HCEC 1CT (cell line): ENCODE results near the gene NFKBIA.
"Not testable (repeated sequence)": the region's sequence is repeated elsewhere in the genome, so short reads cannot be mapped to it uniquely, and the experiment has no call there.

Experiments
- DNase-seq: peaks from one replicate; pipeline ENCODE4 v3.0.0-alpha.2; 2017

Gene NFKBIA

DNA sequence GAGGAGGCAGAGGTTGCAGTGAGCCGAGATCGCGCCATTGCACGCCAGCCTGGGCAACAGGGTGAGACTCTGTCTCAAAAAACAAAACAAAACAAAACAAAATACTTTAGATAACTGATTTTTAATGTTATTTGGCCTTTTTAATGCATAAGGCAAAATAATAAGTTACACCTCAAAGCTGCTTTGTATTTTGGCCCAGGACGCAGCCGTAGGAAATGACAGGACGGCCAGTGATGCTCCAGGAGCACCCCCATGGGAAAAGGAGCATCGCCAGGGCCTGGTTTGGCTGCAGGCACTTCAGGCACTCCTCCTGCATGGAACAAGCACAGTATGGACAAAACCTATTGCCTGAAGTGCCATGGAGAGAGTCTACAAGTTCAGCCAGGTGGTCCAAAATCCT lies 3.5 kb upstream of the NFKBIA start:
- no peak for DNase-seq

DNA sequence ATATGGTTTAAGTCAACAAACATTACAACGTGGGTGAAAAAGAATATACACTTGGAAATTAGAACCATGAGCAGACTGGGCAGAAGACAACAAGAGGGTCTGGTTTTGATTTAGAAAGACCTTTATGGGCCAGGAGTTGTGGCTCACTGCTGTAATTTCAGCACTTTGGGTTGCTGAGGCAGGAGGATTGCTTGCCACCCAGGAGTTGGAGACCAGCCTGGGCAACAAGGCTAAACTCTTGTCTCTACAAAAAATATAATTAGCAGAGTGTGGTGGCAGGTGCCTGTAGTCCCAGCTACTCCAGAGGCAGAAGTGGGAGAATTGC lies 2.7 kb upstream of the NFKBIA start:
- no peak for DNase-seq

DNA sequence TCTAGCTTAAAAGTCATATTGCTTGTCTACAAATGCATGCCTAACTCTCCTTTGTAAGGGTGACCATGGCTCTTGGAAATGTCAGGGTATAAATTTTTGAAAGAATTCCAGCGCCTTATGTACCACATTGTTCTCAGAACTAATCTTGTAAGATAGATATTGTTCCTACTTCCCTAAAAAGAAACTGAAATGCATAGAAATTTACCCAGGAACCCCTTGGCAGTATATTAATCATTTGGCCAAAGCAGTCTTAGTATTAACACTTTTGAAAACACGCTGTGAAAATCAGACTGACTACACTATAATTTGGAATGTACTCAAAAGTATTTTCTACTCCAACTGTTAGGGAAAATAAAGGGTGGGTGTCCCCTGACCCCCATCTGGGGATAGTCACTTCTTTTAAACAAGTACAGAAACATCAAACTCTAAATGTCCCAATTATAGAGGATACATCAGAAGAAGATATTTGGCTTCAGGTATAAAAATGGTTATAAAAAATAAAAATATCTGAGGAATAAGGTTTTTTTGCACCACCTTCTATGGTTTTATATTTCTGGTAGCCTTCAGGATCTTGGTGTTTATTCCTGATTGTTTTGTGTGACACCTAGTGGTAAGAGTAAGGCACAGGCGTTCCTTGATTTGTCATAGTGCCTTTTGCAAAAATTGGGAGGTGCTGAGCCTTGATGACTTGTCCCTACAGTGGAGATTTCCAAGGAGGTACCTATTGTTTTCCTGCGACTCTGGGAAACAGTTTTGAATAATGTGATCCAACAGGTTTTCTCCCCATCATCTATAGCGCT lies 2.2 kb upstream of the NFKBIA start:
- peak; percentile 72 for DNase-seq

DNA sequence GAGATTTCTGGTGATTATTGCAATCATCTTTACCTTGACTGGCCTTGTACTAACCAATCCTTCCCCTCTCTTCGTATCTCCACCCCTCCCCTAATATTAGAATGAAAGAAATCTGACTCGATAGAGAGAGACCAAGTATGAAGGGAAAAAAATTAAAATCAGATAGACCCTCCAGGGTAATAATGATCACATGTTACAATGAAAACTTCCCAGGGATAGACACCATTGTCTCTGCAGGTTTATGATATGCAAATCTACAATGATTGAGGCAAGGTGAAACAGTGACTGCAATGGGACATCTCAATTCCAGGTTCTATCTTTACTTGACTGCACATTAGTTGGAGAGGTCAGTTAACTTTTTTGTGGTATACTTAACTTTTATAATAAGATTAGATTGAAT lies 1.5 kb upstream of the NFKBIA start:
- DNase-seq, result no peak

DNA sequence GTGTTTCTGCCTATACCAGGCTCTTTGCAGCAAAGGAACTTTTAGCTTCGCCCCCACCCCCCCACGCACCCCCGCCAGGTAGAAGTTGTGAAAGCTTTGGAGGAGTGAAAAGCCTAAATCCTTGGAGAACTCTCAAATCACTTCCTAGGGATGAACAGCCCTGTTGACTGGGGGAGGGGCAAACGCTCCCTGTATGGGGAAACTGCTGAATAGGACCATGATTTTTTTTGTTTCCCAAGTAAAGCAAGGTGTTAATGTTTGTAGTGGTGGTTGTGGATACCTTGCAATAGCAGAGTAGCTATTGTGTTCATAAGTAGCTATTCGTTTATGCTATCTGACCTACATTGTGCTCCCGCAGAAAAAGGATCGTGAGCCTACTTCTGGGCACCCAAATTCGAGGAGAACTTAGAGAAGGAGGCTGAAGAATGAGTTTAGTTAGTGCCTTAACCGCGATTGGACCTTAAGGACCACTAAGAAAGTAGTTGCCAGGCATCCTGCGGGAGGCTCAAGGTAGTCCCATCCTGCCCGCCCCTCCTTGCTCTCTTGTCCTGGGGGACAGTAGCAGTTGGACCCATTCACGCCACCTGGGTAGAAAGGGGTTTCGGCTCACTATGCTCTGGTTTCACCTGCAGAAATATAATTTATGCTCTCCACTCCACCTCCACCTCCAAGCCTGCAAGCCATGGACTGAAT lies 901 bp upstream of the NFKBIA start:
- no peak for DNase-seq

DNA sequence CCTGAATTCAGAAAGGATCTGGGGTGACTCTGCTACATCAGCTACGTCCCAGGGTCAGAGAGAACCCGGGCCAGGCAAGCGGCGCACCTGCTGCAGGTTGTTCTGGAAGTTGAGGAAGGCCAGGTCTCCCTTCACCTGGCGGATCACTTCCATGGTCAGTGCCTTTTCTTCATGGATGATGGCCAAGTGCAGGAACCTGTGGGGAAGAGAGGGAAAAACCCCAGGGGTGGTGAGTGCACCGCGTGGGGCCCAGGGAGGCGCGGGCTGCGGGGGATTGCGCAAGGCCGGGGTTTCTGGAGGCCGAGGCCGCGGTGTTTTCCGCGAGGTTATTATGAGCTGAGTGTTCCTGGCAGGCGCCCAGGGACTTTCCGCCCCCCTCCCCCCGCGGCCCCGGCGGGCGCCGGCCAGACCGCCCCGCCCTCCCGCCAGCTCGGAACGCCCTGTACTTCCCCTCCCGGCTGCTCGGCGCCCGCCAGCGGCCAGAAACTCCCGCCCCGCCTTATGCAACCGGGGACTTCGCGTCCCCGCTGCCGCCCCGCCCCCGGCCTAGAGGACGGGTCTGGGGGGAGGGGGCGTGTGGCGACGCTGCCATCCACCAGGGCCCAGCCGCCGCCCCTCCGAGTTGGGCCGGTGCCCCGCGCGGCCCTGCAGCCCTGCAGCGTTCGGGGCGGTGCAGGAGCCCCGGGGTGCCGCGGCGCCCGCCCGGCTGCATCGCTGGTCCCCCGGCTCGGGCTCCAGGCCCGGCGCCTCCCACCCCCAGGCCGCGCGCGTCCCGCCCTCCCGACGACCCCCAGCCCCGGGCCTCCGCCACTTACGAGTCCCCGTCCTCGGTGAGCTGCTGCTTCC lies 723 bp downstream of the NFKBIA start:
- peak; percentile 94 for DNase-seq

DNA sequence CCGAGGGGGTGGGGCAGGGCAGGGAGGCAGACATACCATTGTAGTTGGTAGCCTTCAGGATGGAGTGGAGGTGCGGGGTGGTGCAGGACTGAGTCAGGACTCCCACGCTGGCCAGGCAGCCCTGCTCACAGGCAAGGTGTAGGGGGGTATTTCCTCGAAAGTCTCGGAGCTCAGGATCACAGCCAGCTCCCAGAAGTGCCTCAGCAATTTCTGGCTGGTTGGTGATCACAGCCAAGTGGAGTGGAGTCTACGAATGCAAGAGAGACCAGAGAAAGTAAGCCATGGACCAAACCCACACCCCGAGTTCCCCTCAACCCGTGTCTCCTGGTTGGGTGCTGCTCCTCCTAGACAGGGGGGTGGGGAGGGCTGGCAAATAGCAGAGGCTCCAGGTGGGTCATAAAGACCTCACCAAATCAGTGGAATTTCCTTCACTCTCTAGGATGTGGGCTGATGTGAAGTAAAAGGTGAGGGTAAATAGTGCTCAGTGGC lies 1.4 kb downstream of the NFKBIA start:
- no peak for DNase-seq

DNA sequence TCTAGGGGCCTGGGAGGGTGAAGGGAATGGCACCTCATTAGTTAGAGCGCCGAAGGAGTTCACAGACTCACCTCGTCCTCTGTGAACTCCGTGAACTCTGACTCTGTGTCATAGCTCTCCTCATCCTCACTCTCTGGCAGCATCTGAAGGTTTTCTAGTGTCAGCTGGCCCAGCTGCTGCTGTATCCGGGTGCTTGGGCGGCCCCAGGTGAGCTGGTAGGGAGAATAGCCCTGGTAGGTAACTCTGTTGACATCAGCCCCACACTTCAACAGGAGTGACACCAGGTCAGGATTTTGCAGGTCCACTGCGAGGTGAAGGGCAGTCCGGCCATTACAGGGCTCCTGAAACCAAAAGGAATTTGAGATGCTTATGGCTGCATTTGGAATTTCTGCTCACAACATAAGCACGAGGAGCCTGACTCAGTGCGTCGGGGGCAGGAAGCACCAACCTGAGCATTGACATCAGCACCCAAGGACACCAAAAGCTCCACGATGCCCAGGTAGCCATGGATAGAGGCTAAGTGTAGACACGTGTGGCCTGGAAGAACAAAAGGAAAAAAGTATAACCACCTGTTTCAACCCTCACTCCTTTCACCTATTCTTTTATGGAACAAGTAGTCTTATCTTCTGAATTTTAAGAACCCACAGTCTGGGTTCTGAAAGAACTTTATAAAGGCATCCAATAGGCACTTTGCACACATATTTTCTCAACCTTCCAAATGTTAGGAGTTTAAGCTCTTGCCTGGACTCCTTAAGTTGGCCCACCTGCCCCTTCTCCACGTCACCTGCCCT lies 2.0 kb downstream of the NFKBIA start:
- no peak for DNase-seq

DNA sequence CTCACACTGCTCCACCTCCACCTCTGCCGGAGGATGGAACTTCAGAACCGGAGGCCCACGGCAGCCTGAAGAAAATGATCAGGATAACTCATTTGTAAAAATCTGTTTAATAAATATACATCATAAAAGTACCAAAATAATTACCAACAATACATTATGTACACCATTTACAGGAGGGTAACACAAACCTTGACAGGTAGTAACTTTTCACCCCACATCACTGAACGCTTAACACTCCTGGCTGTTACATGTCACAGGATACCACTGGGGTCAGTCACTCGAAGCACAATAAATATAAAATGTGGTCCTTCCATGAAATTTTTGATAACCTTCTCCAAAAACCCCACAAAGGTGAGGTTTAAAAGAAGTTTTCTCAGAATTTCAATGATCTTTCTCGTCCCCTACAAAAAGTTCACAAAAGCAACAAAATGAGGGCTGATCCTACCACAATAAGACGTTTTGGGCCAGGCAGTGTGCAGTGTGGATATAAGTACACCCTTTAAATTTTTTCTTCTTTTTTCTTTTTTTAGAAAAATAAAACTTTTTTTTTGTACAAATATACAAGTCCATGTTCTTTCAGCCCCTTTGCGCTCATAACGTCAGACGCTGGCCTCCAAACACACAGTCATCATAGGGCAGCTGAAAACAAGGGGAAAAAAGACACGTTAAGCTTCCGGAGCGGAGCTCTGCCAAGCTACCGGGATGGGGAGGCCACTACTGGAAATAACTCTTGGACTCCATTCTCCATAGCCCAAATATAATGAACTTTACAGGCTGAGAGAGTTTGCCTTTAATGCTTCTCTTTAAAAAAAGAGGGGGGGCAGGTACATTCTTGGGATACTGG lies 2.9 kb downstream of the NFKBIA start:
- DNase-seq, result no peak

DNA sequence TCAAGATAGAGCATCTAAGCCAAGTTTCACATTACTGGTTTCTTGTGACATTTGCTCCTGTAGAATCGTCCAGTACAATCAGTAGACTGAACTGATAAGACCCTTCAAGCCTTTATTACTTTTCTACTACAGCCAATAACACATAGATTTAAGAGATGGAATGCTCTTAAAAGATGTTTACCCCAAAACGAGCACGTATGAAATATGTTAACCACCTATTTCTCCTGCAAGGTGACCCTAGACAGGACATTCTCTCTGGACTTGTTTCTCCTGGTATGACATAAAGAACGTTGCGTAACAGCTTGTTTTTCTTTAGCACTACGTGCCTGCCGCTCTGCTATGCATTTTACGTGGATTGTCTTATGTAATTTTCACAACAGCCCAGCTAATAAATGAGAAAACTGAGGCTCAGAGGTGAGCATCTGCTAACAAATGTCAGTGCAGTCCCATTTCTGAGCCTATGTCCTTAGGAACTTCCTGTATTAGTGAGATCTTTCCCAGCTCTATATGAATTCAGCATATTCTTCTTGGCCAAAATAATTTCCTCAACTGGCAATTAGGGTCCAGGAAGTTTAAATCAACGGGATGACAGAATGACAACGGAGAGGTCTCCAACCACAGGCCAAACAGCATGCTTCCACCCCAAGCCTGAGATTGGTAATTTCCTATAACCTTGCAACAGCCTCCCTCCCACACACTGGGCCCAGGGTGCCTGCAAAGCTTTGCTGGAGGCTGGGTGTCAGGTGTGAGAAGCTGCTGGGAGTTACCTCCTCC lies 3.7 kb downstream of the NFKBIA start:
- DNase-seq, result no peak

DNA sequence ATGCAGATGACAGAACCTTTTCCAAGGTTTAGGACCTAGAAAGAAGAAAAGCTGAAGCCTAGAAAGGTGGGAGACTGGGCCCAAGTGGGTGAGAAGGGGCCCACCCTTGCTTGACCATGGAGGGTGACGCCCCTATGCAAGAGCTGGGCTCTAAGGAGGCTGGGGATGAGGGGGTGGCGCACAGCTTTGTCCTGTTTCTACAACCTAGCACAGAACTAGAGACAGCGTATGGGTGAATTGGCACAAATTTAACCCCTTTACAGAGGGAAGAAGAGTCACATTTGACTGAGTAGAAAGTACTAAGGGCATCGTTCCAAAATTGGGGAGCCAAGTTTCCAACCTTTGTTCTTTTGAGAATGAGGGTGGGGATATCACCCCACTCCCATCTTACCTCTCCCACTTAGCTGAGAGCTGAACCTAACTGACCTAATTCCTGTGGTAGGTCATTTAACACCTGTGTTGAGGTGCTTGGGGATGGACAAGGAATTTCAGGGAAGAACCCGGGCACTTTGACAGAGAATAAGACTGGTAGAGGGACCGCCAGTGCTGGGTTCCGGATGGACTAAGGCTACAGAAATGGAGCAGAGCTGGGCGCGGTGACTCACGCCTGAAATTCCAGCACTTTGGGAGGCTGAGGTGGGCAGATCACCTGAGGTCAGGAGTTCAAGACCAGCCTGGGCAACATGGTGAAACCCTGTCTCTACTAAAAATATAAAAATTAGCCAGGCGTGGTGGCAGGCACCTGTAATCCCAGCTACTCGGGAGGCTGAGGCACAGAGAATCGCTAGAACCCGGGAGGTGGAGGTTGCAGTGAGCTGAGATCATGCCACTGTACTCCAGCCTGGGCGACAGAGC lies 5.2 kb downstream of the NFKBIA start:
- DNase-seq, result no peak

DNA sequence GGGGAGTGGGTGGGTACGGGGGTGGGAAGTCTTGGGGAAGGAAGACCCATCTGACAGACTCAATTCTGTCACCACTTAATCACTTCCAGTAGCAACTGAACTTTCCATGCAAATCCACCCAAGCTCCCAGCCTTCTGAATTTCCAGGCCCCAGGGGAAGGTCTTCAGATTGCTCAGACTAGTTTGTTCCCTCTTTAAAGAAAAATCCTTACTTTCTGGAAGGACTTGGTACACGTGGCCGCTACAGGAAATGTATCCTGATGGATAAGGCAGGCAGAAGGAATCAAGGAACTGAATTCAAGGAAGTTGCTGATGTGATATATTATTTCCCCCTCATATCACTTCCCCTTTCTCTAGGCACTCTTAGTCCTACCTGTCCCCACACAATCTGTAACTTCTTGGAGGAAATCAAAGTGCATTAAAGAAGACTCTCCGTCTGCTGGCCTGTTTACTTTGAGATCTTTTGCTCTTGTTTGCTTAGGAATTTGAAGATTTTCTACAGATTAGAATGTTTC lies 6.4 kb downstream of the NFKBIA start:
- DNase-seq, result no peak

DNA sequence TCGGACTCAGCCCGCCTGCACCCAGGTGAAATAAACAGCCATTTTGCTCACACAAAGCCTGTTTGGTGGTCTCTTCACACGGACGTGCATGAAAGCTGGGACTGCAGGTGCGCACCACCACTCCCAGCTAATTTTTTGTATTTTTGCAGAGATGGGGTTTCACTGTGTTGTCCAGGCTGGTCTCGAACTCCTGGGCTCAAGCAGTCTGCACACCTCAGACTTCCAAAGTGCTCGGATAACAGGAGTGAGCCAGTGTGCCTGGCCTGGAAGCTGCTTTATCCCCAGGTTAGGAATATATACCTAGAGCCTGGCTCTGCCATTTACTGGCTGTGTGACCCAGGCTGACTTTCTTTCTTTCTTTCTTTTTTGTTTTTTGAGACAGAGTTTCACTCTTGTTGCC lies 7.9 kb downstream of the NFKBIA start:
- DNase-seq, result not testable (repeated sequence)

DNA sequence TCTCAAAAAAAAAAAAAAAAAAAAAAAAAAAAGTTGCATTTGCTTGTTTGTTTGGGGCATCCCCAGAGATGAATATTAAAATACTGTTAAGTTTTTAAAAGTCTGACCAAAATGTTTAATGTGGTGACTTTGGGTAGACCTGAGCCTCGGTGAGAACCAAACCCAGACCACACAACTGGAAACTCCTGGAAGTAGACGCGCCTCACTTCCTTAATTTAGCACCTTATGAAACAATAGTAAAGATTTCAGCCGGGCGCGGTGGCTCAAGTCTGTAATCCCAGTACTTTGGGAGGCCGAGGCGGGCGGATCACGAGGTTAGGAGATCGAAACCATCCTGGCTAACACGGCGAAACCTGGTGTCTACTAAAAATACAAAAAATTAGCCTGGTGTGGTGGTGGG lies 9.3 kb downstream of the NFKBIA start:
- no peak for DNase-seq

DNA sequence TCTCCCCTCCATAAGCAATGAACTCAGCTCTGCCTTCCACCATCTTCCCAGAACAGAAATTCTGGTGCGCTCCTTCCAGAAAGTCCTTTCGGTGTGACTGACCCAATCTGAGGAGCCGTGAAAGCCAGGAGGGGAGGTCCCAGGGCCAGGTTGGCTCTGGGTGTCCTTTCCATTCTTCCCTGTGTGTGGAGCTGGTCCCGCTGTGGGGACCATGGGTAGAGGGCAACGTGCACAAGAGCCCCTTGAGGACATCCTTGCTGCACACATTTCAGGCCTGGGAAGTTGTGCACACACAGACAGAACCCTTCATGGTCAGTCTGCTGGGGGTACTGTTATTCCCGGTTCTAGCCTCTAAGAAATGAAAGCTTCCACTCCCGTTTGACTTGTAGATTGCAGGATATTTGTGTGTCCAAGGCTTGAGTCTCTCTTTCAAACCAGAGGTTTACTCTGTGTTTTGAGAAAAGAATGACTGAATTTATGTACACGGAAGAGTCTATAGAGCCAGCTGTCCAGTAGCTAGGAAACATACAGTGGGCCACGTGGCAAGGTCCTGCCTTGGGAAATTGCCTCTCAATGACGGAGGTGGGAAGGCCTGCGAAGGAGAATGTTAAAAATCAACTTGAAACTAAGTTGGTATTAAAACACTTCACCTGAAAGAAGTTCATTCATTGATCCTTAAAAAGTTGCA lies 10.1 kb downstream of the NFKBIA start:
- no peak for DNase-seq

DNA sequence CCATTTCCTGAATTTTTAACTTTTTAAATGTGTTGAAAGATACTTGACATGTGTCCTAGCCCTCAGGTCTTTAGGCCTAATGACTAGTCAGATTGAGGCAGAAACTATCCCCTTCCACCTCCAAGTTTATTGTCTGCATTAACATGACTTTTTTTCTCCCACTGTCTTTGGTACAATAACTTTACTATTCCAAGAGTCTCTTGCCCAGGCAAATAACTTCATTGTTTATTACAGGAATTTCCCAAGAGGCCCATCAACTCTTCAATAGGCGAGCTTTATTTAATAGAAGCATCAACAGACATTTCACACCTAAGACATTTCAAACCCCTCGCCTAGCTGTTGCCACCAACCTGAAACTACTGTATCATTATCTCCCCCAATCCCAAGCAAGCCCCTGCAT lies 10.7 kb downstream of the NFKBIA start:
- no peak for DNase-seq

DNA sequence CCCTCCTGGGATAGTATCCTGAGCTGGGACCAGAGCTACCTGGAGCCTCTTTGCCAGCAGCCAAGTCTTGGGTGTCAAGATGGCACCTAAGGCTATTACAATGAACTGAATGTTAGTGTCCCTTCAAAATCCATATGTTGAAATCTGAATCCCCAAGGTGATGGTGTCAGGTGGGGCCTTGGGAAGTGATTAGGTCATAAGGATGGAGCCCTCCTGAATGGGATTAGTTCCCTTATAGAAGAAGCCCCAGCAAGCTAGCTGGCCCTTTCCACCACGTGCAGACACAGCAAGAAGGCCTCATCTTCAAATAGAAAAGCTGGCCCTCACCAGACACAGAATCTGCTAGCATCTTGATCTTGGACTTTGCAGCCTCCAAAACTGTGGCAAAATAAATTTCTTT lies 12.4 kb downstream of the NFKBIA start:
- no peak for DNase-seq

DNA sequence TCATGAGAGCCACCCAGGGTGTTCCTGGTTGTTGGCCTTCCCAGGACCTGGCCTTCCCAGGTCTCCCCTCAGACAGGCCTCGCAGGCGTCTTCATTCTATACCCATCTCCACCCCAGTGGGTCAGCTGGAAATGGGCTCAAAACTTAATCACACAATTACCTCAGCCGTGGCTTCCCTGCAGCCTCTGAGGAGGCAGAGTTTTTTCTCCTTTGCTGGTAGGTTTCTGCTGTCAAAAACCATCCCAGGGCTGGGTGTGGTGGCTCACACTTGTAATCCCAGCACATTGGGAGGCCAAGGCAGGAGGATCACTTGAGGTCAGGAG lies 13.2 kb downstream of the NFKBIA start:
- DNase-seq, result no peak
